NCI-H2196 treated with DMSO at 0.1 percent for 48 hours (cell line): ENCODE results near the gene GALM.
"Not testable (repeated sequence)": the region's sequence is repeated elsewhere in the genome, so short reads cannot be mapped to it uniquely, and the experiment has no call there.

Source experiments
- DNase-seq: peaks from one replicate; lab custom pipeline; 2025; ENCODE audit not compliant: unreplicated experiment; lab: John Stamatoyannopoulos, UW

Gene GALM

DNA sequence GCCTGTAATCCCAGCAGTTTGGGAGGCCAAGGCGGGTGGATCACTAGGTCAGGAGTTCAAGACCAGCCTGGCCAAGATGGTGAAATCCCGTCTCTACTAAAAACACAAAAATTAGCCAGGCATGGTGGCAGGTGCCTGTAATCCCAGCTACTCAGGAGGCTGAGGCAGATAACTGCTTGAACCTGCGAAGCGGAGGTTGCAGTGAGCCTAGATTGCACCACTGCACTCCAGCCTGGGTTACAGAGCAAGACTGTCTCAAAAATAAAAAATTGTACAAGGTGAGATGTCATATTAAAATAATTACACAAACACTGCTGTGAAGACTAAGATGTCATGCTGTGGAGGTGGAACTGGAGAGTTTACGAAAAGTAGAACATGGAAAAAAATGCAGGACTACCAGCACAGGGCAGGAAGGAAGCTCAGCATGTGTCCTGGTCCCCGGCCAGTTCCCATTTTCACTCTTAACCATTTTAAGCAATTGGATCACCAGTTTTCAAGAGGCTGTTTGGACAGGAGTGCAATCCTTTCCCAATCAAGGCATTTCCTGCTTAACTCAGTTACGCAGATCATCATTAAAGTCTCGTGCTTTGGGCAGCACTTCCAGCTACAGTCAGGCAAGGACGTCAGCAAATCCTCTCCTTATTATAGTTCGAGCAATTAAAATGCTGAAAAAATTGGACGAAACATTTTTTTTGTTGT lies 71.2 kb downstream of the GALM start:
- DNase-seq, result not testable (repeated sequence)

DNA sequence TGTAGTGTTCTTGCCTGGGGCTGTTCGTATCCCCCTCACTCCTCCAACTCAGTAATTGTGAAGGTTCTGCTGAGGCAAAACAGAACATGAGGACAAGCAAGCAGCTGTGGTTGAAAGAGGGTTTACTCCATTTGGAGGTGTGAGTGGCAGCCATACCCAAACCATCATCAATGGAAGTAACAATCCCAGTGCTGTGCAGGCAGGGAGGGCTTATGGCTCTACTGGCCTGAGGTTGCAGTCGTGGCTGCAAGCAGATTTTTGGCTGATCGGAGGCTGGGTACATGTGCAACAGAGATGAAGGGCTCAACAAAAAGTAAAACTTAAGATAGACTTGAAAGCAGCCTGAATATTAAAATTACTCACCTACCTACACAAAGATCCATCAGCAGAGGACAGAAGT lies 72.0 kb downstream of the GALM start:
- no peak for DNase-seq

DNA sequence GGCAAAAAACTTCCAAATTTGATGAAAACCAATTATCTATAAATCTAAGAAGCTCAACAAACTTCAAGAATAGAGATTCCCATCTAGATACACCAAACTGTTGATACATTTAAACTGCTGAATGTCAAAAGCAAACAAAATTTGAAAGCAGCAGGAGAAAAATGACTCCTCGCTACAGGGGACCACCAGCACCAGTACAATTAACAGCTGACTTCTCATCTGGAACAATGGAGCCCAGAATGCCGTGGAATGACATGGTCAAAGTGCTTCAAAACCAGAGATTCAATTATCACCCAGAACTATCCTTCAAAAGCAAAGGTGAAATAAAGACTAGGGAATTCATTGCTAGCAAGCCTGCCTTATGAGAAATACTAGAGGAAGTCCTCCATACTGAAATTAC lies 73.6 kb downstream of the GALM start:
- no peak for DNase-seq

DNA sequence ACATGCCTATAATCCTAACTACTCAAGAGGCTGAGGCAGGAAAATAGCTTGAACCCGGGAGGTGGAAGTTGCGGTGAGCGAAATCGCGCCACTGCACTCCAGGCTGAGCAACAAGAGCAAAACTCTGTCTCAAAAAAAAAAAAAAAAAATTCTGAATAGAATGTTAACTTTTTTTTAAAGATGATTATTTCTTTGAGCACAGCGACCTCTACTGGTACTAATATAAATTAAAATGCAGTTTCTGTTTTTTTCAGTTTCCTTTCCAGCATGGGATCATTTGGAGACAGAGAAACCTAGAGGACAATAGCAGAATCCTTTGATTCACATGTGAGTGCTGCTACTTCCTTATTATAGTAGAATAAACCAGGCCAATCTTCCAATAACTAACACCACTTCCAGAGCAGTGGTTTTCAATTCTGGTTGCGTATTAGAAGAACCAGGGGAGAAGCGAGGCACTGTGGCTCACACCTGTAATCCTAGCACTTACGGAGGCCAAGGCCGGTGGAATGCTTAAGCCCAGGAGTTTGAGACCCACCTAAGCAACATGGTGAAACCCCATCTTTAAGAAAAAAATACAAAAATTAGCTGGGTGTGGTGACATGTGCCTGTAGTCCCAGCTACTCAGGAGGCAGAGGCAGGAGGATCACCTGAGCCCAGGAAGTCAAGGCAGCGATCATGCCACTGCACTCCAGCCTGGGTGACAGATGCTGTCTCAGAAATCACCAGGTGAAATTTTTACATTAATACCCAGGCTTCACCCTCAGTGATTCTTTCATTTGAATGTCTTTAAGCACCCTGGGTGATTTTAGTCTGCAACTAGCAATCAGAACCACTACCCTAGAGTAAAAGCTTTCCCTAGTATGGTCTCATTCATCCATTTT lies 75.2 kb downstream of the GALM start:
- peak; percentile 3 for DNase-seq

DNA sequence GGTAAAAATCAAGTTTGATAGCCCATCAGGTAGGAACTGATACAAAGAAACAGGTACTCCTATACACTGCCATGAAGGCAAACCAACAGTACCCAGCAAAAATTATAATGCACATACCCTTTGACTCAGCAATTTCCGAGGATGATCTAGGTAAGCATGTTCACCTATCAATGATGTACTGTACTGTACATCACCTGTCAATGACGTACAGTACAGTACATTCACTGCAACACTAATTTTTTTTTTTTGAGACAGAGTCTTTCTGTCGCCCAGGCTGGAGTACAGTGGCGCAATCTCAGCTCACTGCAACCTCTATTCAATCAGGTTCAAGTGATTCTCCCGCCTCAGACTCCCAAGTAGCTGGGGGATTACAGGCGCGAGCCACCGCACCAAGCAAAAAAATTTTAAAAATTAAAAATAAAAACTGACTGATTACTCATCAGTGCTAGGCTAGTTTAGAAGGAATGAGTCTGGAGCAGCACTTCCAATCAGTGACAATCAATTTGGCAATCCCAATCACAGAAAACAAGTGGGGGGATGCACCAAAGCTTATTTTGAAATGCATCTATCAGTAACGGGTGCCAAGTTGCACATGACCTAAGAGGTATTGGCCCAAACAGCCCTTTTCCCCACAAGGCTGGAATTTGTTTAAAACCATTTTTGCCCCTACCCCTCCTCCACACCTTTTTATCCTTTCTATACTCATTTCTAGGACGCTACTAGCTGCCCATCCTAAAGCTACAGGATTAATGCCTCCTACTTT lies 77.1 kb downstream of the GALM start:
- DNase-seq, result no peak

DNA sequence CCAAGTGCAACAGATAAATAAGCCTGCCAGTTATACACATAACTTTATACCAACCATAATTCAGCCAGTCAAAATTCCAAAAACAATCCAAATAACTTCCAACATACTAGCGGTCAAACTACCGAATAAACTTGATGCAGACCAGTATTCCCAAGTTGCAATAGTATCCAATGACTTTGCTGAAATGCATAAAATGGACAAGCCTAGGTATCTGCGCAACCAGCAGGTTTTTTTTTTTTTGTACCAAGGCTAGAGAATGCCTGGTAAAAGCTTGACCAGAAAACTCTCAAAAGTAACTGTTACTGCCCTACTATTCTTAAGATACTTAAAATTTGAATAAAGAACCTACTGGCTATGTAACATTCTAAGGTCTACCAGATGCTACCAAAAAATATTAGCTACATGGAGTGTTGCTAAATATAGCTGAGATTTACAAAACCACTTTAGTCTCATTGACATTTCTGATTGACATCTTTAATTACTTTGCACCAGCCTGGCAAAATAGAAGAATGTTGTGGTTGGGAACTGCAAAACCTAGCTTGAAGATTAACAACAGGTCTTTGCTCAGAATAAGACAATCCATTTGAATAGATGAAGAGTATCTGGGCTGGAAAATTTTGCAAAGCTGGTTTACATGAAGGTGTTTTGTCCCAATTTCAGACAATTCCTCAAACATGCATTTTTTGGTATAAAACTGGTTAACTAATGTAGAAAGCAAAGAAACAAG lies 77.9 kb downstream of the GALM start:
- DNase-seq, result no peak

DNA sequence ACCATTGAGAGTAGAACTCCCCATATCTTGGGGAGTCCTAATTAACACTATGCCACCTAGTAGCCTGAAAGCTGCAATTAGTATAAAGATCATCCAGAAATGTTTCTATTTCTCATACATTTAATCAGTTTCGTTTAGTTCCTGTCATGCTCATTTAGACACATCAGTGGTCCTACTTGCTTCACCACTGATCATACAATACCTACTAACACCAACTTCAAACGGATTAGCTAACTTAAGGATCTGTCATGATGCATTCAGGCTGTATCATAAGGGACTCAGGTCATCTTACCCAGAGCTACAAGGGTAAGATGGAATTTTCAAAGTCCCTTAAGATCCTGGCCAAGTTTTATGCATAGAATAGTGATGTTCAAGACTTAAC lies 78.5 kb downstream of the GALM start:
- no peak for DNase-seq

DNA sequence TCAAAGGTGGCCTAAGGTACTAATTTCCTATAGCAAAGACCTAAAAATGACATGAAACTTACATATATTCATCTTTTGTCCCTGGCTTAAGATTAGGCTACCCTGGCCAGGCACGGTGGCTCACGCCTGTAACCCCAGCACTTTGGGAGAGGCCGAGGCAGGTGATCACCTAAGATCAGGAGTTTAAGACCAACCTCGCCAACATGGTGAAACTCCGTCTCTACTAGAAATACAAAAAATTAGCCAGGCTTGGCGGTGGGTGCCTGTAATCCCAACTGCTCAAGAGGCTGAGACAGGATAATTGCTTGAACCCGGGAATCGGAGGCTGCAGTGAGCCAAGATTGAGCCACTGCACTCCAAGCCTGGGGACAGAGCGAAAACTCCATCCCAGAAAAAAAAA lies 79.4 kb downstream of the GALM start:
- no peak for DNase-seq

DNA sequence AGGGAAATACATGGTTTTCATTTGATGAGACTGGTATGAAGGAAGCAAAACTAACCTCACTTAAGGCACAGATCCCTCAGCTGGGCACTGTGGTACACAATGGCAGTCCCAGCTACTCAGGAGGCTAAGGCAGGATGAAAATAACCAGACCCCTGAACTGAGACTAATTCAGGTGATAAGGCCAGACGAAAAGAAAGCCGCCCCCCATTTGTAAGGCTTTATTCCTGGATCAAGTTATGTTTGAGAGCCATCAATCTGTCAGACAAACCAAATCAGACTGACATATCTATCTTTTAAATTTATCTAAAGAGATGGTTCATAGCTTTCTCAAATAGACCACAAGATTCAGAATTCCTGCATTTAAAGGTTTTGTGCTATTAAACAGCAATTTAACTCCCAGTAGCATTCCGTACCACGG lies 81.1 kb downstream of the GALM start:
- no peak for DNase-seq

DNA sequence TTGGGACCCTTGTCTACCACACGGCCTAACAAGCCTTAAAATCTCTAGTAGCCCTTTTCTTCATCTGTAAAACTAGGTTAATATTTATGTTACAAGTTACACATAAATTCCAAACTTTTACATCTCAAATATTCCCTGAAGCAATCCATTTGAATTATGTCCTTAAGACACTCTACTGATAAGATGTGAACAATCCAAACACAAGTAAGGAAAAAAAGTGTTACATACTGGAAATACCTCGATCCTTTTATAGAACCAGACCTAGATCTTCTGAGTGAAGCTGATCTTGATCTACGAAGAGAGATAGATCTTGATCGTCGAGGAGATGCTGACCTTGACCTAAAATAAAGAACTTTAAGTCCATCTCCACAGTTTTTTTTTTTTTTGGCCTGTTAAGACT lies 81.9 kb downstream of the GALM start:
- DNase-seq, result no peak

DNA sequence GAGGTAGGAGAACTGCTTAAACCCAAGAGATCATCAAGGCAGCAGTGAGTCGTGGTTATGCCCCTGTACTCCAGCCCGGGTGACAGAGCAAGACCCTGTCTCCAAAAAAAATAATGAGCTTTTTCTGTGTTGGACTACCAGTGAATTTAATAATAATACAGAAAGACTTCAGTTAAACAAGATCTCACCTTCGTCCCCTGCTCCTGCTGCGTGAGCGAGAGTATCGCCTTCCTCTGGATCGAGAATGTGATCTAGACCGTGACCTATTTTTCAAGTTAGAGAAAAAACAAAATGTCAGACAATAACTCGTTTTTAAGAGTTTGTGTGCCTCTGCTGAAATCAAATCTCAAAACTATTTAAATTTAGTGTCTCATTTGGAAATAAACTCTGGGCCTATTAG lies 82.5 kb downstream of the GALM start:
- no peak for DNase-seq

DNA sequence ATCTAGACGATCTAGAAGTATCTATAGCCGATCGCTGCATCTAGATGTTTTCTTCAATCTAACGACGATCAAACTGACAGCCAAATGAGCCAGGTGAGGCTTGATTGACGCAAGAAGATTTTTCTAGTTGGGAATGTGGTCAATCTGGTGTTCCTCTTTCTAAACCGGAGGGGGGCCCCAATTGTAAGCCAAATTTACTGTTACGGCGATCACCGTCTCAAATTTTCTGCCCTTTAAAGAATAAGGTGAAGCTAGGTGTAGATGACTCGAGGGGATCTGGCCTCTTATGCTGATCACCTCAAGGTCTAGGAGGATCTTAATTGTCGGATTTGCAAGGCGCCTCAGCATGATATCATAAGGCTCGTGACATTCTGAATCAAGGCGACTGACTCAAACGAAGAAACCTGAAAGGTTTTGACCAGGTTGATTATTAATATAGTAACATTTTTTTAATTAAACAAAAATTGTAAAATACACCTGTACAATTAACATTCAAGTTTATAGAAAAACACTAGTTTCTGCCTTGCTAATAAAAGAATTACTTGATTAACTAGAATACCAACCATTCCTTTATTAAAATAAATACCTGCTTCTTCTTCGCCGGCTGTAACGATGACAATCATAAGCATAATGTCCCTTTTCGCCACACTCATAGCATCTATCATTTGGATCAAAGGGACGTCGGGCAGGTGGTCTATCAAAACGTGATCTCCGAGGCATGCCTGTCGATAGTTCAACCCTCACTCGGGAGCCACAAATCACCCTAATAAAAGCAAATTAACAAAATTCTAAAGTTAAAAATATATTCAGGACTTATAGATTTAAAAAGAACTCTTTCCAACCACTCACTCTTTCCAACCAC lies 83.3 kb downstream of the GALM start:
- DNase-seq, result no peak

DNA sequence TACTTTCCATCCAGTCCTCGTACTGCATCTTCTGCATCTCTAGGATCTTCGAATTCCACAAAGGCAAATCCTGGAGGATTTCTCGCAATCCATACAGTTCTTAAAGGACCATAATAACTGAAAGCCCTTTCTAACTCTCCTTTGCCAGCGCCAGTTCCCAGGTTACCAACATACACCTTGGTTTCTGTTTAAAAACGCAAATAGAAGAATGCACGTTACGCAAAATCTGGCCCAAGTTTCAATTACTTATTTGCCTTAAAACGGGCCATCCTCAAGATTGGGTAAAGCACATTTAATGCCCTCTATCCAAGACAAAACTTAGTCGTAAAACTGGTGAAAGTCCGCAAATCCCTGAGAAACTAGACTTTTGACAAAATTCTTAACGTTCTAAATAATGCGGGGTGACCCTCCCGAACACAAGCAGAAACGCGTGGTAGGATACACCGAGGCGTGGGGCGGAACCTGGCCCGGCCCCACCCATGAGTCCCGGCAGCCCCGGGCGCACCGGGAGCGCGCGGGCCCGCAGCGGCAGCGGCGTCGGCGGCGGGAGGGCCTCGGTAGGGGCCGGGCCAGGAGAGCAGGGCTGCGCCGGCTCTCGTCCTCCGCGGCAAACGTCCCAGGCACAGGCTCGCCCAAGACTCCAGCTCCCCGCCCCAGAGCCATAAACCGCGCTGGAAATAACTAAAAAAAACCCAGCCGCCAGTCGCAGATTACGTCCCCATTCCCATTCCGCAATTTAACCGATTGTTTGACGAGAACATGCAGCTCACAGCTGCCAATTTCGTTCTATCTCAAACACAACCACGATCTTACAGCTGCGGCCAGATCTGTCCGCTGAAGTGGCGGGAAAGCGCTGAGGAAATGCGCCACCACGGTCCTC lies 84.3 kb downstream of the GALM start:
- no peak for DNase-seq

DNA sequence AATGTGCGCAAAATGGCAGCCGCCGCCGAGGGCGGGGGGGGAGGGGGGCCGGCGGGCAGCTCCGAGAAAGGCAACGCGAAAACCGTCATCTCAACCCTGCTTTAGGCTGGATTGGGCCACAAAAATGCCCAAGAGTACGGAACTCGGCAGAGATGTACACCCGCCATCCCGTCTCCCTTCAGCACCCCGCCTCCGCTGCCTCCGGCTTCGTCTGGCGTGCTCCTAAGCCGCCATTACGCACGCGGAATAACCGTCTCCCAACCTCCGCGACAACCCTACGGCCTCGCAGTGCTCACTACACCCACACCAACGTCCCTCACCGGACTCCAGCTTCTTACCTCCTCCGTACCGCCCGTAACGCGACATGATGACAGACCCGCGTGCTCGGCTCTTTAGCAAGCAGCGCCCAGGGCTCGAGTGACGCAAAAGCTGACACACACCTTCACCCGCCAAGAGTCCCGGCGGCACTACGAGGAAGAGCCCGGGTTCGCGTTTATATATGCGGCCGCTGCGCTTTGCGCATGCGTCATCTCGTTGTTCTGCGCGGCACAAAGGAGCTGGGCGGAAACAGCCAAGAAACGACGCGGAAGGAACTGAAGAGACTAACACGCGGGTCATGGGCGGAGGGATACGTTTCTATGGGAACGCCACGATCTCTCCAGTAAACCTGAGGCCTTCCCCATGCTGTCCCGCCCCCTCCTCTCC lies 85.1 kb downstream of the GALM start, which contains the start of gene SRSF7:
Gene SRSF7, minus strand, starts transcription at position 471 of the 705 bp plus-strand sequence. Its CDS starts 105 bp downstream, at position 366.
- peak; percentile 95 for DNase-seq

DNA sequence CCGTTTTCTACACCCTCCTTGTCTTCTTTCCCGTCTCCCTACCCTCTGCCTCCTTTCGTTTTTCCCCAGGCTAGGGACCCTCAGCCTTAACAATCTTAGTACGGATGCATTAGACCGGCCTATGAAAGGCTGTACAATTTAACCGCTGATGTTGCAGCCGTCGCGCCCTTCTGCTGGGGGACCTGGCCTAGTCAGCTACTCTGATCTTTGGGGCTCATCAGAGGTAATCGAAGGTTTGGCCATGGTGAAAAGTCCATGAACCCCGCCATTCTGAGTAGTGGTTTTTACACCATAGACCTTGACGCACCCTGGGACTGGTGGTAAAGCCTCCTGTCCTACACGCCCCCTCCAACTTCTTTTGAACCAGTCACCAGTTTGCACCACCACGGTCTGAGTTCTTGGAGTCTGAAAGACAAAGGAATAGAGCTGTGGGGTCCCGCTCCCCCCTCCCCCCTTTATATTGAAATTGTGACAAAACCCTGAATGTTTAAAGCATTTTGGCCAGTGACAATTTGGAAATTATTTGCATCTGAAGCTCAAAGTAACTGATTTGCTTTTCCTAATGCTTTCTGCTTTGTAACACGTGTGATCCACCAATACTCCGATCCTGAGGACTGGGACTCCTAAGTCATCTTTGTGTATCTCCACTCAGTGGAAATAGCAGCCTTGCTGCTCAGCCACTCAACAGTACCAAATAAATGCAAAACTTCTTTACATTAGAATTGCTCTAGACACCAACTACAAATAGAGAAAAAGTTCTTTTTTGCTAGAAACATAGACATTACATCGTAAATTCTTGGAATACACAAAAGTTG lies 85.9 kb downstream of the GALM start:
- no peak for DNase-seq

DNA sequence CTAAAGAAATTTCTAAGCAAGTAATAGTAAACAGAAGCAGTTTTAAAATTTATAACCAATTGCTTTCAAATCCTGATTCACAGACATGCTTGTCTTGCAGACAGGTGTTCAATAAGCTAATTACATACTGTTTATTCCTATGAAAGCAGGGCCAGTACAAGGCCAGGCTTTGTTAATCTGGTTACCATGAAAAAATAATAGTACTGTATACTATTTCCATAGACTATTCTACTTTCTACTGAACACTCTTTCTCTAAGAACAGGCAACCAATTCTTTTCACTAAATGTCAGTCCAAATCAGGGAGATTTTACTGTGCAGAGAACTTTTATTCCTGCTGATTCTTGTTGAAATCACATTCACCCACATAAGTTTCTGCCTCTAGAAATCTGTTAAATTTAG lies 88.1 kb downstream of the GALM start:
- DNase-seq, result no peak

DNA sequence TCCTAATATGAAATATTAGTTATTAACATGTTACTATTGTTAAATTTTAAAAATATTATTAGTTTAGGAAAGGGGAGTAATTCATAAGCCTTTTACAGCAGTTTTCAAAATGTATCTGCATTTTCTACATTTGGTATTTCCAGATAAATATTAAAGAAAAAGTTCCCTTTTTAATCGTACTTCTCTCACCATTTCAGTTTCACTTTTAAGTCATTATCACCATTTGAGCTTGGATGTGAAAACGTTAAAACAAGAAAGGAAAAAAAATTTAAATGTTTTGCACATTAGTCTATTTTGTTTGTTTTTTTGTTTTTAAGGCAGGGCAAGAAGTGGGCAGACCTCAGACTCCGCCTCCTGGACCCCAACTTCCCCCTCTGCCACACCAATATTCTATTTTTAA lies 88.6 kb downstream of the GALM start:
- DNase-seq, result no peak

DNA sequence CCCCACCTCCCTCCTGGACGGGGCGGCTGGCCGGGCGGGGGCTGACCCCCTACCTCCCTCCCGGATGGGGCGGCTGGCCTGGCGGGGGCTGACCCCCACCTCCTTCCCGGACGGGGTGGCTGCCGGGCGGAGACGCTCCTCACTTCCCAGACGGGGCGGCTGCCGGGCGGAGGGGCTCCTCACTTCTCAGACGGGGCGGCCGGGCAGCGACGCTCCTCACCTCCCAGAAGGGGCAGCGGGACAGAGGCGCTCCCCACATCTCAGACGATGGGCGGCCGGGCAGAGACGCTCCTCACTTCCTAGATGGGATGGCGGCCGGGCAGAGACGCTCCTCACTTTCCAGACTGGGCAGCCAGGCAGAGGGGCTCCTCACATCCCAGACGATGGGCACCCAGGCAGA lies 90.0 kb downstream of the GALM start:
- DNase-seq, result not testable (repeated sequence)
